Ishikawa (cell line): Measurements from ENCODE around the gene RAPGEF6.

Experiments
- CEBPB ChIP-seq: IDR thresholded peaks from 2 replicates; pipeline ENCODE4 v1.6.1; 2012
- CREB1 ChIP-seq: IDR thresholded peaks from 2 replicates; pipeline ENCODE4 v1.6.1; 2012; ENCODE audit warnings: low read depth
- EGR1 ChIP-seq: IDR thresholded peaks from 2 replicates; pipeline ENCODE4 v1.6.1; 2012
- EP300 ChIP-seq: IDR thresholded peaks from 2 replicates; pipeline ENCODE4 v1.6.1; 2012; ENCODE audit warnings: borderline replicate concordance
- FOXM1 ChIP-seq: IDR thresholded peaks from 2 replicates; pipeline ENCODE4 v1.6.1; 2012; ENCODE audit warnings: low read depth, borderline replicate concordance
- NFIC ChIP-seq: IDR thresholded peaks from 2 replicates; pipeline ENCODE4 v1.6.1; 2012
- RAD21 ChIP-seq: IDR thresholded peaks from 2 replicates; pipeline ENCODE4 v1.6.1; 2012; ENCODE audit warnings: low read depth
- REST ChIP-seq: IDR thresholded peaks from 2 replicates; pipeline ENCODE4 v1.6.1; 2012; ENCODE audit warnings: low read depth, mild to moderate bottlenecking
- TAF1 ChIP-seq: IDR thresholded peaks from 2 replicates; pipeline ENCODE4 v1.6.1; 2012; ENCODE audit warnings: low read depth, mild to moderate bottlenecking
- TCF12 ChIP-seq: IDR thresholded peaks from 2 replicates; pipeline ENCODE4 v1.6.1; 2012; ENCODE audit warnings: low read depth
- TEAD4 ChIP-seq: IDR thresholded peaks from 2 replicates; pipeline ENCODE4 v1.6.1; 2012
- YY1 ChIP-seq: IDR thresholded peaks from 2 replicates; pipeline ENCODE4 v1.6.1; 2012; ENCODE audit warnings: low read depth
- ZBTB7A ChIP-seq: IDR thresholded peaks from 2 replicates; pipeline ENCODE4 v1.6.1; 2012; ENCODE audit warnings: low read depth
- TF ChIP-seq, protein P1 (sequence below): IDR thresholded peaks from 2 replicates; pipeline ENCODE4 v1.6.1; 2012
- TF ChIP-seq, protein P2 (sequence below): IDR thresholded peaks from 2 replicates; pipeline ENCODE4 v1.6.1; 2012

The RAPGEF6 gene

GRCh38 chr5:131491749-131492148 is 143.3 kb downstream of the RAPGEF6 start:
- no peak for TF ChIP-seq RAD21
- TF ChIP-seq YY1: no peak
- no peak for TF ChIP-seq NFIC
- TF ChIP-seq TEAD4: no peak
- no peak for TF ChIP-seq CREB1
- no peak for TF ChIP-seq EP300
- no peak for TF ChIP-seq CEBPB

- TF ChIP-seq RAD21 (no peak), TCF12 (no peak), FOXM1 (no peak), EGR1 (no peak), NFIC (no peak), CEBPB (no peak), TEAD4 (no peak), CREB1 (no peak), TAF1 (no peak), REST (no peak), YY1 (no peak), EP300 (no peak), ZBTB7A (no peak)
- TF ChIP-seq, protein P1, sequence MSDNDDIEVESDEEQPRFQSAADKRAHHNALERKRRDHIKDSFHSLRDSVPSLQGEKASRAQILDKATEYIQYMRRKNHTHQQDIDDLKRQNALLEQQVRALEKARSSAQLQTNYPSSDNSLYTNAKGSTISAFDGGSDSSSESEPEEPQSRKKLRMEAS: no peak
- TF ChIP-seq, protein P2, sequence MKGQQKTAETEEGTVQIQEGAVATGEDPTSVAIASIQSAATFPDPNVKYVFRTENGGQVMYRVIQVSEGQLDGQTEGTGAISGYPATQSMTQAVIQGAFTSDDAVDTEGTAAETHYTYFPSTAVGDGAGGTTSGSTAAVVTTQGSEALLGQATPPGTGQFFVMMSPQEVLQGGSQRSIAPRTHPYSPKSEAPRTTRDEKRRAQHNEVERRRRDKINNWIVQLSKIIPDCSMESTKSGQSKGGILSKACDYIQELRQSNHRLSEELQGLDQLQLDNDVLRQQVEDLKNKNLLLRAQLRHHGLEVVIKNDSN: no peak
Observed at GRCh38 chr5:131488463-131488862, 146.6 kb downstream of the RAPGEF6 start.

DNA sequence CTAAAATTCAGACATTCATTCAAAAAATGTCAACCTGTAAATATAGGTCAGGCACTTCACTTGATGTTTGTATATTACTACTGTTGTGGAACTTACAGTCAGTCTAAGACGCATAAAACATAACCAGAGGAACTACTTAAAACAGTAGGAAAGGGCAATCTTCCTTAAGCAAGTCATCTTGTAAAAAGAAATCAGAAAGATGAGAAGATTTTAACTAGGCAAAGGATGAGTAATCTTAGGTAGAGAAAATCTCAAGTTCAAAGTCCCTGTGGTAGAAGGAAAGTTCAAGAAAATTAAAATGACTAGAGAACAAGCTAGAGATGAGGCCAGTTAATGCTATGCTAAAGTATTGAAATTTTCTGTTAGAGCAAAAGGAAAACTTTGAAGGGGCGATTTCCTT is 152.4 kb downstream of the RAPGEF6 start:
- no peak for TF ChIP-seq NFIC
- no peak for TF ChIP-seq TAF1
- no peak for TF ChIP-seq REST
- no peak for TF ChIP-seq EGR1
- TF ChIP-seq, protein P1: no peak
- TF ChIP-seq FOXM1: no peak
- no peak for TF ChIP-seq RAD21
- TF ChIP-seq TCF12: no peak
- TF ChIP-seq CEBPB: no peak
- no peak for TF ChIP-seq TEAD4
- no peak for TF ChIP-seq CREB1
- no peak for TF ChIP-seq EP300
- TF ChIP-seq, protein P2: no peak

GRCh38 chr5:131481569-131481968 is 153.5 kb downstream of the RAPGEF6 start:
- TF ChIP-seq NFIC: no peak
- TF ChIP-seq CREB1: no peak
- TF ChIP-seq TAF1: no peak
- TF ChIP-seq CEBPB: no peak
- no peak for TF ChIP-seq EGR1
- TF ChIP-seq, protein P1: no peak
- no peak for TF ChIP-seq ZBTB7A
- no peak for TF ChIP-seq RAD21
- TF ChIP-seq YY1: no peak
- no peak for TF ChIP-seq TEAD4
- no peak for TF ChIP-seq TCF12
- TF ChIP-seq, protein P2: no peak
- no peak for TF ChIP-seq REST
- TF ChIP-seq FOXM1: no peak
- TF ChIP-seq EP300: no peak
